ENCODE measurements around the gene CACNG6.
A peak's percentile ranks its signal among the peaks of the same experiment; 100 is the strongest.
"Not testable (repeated sequence)": the region's sequence is repeated elsewhere in the genome, so short reads cannot be mapped to it uniquely, and the experiment has no call there.

Gene CACNG6

DNA sequence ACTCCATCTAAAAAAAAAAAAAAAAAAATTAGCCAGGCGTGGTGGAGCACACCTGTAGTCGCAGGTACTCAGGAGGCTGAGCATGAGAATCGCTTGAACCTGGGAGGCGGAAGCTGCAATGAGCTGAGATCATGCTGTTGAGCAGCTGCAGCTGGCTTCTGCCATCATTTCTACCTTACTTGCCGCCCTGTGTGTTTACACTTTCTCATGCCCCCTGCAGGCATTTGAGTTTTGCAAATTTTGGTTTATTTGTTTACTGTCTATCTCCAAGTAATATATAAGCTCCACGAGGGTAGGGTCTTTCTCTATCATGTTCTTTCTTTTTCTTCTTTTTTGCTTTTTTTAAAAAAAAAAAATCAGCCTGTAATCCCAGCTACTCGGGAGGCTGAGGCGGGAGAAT, 18.0 kb downstream of the CACNG6 start:
- DNase-seq, result no peak

DNA sequence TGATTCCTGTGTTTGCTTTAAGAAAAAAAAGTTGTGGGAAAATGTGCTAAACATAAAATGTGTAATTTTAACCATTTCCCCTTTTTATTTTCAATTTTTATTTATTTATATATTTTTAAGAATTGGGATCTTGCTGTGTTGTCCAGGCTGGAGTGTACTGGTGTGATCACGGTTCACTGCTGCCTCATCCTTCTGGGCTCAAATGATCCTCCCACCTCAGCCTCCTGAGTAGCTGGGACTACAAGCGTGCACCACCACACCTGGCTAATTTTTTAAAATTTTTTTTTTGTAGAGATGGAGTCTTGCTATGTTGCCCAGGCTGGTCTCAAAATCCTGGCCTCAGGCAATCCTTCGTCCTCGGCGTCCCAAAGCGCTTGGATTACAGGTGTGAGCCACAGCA, 19.0 kb downstream of the CACNG6 start:
- no peak for DNase-seq

DNA sequence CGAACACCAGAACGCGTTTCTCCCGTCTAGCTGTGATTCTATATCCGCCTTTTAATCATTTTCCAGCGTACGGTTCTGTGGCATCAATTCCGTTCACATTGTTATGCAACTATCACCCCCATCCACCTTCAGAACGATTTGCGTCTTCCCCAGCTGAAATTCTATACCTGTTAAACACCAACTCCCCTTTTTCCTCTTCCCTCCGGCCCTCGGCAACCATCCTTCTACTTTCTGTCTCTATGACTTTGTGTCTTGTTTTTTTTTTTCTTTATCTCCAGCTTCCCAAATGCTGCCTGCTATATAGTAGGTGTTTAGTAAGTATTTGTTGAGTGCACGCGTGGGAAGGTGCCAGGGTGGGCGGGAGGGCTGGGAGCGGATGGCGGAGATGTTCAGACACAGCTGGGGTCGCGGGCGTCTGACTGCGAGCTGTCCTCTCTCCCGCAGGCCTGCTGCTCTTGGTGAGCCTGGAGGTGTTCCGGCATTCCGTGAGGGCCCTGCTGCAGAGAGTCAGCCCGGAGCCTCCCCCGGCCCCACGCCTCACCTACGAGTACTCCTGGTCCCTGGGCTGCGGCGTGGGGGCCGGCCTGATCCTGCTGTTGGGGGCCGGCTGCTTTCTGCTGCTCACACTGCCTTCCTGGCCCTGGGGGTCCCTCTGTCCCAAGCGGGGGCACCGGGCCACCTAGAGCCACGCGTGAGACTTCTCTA, 20.2 kb downstream of the CACNG6 start:
- no peak for DNase-seq

DNA sequence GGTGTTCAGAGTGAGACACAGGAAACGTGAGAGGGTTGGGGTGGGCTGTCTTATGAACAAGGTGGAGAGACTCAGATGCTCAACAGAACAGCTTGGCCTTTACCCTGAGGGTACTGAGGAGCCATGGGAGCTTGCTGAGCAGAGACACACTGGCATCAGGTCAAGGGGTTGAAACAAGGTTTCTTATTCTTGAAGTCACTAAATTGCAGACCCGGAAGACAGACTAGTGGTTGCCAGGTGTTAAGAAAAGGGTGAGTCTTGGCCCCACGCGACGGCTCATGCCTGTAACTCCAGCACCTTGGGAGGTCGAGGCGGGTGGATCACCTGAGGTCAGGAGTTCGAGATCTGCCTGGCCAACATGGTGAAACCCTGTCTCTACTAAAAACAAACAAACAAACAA, 22.4 kb downstream of the CACNG6 start:
- no peak for DNase-seq

DNA sequence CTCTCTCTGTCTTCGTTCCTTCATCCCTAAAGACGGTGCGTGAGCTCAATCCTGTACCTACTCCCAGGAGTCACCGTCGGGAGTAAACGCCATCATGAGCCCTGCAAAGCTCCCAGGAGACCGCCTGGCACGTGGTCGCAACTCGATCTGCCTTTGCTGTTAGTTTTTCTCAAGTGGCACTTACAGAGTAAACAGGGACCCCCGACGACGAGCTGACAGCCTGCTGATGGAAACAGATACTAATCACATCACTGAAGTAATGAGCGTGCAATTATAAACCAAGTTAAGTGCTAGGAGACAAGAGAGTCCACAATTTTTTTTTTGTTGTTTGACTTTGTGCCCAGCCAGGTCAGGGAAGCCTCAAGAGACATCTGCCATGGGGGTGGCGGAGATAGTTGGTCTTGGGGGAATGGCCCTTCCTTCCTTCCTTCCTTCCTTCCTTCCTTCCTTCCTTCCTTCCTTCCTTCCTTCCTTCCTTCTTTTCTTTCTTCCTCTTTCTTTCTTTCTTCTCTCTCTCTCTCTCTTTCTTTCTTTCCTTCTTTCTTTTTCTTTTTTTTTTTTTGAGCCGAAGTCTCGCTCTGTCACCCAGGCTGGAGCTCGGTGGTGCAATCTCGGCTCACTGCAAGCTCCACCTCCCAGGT, 23.6 kb downstream of the CACNG6 start:
- peak; percentile 33 for DNase-seq

DNA sequence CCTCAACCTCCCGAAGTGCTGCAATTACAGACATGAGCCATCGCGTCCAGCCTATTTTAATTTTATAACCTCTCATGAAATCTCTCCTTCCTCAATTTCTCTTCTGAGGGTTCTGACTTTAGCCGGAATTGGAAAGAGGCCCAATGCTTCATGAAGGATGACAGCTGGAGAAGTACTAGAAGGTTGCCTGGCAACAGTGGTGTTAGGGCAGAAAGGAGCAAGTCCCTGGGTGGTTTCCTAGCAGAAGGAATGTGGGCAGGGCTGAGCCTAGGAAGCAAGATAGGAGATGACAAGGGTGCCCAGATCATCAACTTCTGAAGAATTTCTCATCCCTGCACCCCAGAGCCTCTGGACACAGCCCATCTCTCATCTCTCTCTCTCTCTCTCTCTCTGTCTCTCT, 25.8 kb downstream of the CACNG6 start:
- DNase-seq, result no peak

DNA sequence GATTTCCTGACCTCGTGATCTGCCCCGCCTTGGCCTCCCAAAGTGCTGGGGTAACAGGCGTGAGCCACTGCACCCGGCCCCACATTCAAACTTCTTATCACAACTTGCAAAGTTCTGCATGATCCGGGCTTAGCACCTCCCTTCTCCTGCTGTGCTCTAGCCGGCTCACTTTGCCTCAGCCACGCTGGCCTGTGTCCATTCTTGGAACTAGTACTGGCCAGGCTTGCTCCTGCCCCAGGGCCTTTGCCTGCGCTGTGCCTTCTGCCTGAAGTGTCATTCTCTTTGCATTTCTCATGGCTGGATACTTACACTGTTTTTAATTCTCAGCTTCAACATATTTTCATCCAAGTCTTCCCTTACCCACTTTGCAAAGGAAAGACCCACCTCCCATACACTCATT, 29.9 kb downstream of the CACNG6 start:
- no peak for DNase-seq

DNA sequence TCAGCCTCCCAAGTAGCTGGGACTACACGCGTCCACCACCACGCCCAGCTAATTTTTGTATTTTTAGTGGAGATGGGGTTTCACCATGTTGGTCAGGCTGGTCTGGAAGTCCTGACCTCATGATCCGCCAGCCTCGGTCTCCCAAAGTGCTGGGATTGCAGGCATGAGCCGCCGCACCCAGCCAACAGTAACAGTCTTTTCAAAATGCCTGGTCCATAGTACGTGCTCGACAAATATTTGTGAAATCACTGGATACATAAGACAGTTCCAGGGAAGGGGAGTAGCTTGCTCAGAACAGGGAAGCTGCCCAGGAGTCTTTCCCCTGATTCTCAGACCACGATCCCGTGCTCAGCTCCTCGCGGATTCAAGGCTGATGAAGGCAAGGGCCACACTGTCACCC, 30.5 kb downstream of the CACNG6 start:
- no peak for DNase-seq

DNA sequence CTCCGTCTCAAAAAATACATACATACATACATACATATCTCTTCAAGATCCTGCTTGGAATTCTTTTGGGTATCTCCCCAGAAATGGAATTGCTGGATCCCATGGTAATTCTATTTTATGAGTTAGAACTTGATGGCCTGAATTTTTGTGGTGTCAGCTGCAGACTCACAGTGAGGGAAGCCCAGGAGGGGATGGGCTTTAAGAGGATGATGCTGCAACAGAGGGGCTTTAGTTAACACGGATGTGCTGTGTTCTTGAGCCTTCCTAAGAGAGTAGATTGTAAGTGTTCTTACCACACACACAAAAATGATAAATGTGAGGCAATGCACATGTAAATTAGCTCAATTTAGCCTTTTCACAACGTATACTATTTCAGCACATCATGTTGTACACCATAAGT, 31.8 kb downstream of the CACNG6 start:
- no peak for DNase-seq

DNA sequence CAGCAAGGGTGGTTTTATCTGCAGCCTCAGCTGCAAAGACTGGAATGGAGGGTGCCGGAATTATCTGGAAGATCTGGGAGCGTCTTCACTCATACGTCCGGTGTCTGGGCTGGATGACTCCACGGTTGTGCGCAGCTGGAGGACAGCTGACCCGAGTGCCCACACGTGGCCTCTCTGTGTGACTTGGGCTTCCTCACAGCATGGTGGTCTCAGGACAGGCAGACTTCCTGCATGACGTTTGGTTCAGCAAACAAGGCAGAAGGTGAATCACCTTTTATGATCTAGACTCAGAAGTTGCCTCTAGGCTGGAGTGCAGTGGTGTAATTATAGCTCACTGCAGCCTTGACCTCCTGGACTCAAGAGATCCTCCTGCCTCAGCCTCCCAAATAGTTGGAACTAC, 33.2 kb downstream of the CACNG6 start:
- no peak for DNase-seq

DNA sequence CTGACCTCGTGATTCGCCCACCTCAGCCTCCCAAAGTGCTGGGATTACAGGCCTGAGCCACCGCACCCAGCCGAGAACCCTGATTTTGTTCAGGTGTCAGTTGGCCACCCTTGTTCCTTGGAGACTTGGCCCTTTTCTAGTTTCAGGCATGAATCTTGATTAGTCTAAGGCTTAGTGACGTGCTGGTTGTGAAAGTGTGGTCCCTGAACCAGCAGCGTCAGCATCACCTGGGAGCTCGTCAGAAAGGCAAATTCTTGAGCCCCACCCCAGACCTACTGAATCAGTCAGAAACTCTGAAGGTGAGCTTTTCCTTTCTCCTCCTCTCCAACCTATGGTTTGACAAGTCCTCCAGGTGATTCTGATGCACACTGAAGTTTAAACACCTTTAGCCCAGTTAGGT, 35.2 kb downstream of the CACNG6 start:
- no peak for DNase-seq

DNA sequence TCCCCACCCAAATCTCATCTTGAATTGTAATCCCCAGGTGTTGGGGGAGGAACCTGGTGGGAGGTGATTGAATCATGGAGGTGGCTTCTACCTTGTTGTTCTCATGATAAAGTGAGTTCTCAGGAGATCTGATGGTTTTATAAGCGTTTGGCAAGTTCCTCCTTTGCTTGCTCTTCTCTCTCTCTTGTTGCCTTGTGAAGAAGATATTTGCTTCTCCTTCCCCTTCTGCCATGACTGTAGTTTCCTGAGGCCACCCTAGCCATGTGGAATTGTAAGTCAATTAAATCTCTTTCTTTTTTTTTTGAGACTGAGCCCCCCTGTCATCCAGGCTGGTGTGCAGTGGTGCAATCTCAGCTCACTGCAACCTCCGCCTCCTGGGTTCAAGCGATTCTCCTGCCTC, 37.9 kb downstream of the CACNG6 start:
- no peak for DNase-seq

DNA sequence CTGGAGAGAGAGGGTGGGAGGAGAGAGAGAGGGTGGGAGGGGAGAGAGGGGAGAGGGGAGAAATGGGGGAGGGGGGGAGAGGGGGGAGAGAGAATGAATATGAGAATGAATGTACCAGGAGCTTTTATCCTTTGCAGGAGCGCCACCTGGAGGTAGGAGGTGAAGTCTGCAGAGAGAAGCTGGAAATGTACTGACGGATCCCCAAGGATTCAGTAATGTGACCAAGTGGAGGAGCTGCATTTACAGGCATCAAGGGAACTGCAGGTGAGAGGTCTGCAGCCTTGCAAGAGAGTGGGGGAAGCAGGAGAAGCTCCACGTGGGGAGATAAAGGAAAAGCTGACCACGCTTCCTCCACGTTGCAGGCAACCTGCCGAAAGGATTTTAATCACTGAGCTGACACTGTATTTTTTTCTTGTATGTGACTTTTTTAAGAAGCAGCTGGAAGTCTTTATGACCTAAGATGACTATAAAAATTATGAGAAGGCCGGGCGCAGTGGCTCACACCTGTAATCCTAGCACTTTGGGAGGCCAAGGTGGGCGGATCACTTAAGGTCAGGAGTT, 38.6 kb downstream of the CACNG6 start:
- DNase-seq, result no peak

DNA sequence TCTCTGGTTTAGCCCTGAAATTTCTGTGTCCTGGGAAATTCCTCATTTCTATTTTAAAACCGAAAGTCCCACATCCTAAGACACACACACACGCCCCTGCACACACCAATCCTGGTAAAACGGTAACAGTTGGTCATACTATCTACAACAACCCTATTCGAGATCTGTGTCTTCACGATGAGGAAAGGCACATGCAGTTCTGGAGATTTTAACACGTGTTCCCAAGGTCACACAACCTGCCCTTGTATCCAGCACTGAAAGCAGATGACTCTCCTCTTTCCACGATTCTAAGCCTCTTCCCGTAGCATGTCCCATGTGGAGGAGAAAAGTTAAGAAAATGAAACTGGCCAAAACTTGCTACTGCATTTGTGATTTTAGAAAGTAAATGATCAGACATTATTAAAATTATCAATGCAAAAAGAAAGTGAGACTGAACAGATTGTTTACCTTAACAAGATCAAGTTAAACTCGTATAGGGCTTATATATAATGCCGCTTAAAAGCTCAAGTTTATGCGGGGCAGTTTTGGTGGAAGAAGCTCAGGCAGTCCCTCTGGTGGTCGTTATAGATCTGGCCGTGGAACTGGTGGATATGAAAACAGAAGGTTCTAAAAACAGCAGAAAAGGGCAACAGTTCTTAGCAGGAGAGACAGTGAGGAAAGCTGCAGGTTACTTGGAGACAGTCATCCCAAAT, 39.6 kb downstream of the CACNG6 start:
- no peak for DNase-seq

DNA sequence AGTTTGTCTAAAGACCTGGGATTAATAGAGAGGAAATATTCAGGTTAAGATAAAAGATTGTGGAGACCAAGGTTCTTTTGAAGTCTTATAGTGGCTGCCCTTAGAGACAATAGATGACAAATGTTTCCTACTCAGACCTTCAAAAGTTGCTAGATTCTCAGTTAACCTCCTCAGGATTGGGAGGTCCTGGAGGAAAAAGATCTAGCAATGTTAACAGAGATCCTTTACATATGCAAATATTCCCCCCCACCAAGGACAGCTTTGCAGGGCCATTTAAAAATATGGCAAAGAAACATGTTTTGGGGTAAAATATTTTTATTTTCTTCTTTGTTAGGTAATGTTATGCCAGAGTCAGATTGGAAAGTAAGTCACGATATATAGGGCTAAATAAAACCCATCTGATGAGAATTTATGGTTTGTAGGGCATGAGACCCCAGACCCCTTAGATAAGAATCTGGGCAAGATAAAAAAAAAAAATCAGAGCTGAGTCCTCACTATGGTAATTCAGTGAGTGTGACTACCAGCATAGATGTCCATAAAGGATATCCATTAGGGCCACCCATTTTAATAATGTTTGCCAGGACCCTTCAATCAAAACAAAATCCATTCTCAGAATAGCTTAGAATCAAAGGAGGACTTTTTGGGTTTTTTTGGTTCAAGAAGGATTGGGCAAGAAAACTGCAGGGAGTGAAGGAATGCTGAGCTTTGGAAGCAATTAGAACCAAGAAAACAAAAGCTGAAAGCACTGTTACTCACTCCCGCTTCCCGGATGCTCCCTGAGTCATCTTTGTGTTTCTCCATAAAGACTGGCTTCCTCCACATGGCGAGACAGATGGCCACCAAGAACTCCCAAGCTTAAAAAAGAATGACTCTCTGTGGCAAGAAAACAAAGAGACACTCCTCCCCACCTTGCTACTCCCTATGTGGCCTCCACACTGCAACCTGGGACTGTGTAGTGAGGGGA, 44.1 kb downstream of the CACNG6 start:
- no peak for DNase-seq

DNA sequence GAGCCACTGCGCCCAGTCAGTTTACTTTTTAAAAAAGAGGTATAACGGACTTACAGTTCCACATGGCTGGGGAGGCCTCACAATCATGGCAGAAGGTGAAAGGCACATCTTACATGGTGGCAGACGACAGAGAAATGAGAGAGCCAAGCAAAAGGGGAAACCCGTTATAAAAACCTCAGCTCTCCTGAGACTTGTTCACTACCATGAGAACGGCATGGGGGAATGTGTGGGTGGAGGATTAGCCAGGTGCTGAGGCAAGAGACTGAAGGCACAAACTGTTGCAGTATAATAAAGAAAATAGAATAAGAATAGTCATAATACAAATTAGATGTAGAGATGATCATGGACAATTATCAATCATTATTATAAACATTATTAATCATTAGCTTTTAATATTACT, 45.1 kb downstream of the CACNG6 start:
- DNase-seq, result not testable (repeated sequence)

DNA sequence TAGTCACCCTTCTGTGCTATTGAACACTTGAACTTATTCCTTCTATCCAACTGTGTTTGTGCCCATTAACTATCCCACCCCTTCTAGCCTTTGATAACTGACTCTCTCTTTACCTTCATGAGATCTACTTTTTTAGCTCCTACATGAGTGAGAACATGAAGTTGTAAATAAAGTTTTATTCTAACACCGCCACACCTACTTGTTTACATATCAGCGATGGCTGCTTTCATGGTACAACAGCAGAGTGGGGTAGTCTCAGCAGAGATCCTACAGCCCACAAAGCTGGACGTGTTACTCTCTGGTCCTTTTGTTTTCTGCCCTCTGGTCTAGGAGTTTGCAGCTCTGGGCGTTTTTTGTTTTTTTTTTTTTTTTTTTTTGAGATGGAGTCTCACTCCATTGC, 48.6 kb downstream of the CACNG6 start:
- DNase-seq, result no peak

DNA sequence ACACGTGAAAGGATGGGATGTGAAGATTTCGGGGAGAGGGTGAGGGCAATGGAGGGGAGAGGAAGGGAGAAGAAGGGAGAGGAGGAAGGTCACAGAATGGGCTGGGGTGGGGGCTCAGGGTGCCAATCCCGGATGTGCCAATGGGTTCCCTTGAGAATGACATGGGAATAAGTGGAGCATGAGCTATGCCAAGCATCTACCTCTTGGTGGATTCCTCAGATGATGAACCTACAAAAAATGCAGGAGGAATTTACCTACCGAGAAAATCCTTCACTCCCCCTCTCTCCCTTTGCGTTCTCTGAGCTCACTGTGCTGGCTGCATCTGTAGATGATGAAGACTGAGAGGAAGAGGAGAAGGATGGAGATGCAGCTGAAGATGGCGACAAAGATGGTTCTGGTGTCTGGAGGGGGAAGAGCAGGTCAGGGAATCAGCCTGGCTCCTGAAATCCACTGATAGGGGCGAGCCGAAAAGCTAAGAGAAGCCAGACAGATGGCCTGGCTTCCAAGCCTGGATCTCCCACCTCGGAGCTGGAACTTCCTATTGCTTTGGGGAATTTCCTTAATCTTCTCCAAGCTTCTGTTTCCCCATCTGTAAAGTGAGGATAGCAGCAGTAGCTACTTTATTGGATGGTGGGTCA, 50.7 kb downstream of the CACNG6 start:
- DNase-seq, result no peak

DNA sequence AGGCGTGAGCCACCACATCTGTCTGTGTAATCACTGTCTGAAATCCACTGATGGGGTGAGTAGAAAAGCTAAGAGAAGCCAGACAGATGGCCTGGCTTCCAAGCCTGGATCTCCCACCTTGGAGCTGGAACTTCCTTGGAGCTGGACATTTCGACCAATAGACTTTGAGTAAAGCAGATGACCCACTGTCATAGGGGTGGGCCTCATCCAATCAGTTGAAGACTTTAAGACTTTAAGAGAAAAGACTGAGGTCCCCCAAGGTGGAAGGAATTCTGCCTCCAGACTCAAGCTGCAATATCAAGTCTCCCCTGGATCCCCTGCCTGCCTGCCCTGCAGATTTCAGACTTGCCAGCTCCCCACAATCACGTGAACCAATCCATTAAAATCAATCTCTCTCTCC, 51.6 kb downstream of the CACNG6 start:
- no peak for DNase-seq

DNA sequence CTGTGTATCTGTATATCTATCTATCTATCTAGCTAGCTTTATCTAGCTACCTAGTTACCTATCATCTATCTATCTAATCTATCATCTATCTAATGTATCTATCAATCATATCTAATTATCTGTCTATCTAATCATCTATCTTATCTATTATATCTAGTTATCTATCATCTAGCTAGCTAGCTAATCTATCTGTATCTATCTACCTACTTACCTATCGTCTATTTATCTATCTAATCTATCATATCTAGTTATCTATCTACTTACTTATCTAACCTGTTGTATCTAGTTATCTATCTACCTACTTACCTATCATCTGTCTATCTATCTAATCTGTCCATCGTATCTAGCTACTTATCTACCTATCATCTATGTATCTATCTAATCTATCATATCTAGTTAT, 54.3 kb downstream of the CACNG6 start:
- no peak for DNase-seq

DNA sequence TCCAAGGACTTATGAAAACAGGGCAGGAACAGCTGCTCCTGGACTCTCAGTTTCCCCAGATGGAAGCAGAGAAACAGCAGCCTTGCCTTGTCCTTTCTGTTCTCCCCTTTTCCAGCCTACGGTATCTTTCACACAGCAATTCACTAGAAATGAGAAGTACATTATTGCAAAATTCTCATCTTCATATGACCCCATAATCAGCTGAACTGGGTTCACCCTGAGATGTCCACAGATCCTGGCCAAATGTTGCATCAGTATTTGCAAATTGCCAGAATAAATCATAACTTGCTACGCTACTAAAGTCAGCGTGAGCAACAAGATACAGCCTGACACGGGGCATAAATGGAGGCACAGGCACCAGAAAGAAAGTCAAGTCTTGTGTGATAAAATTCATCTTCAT, 56.2 kb downstream of the CACNG6 start:
- DNase-seq, result no peak
